Measurements from ENCODE around the gene ECM1.

- TF ChIP-seq EGR1 (IDR thresholded peaks at IDR 0.05): no peak
- no peak for TF ChIP-seq CEBPB (IDR thresholded peaks at IDR 0.05)
- TF ChIP-seq FOXM1 (IDR thresholded peaks at IDR 0.05; ENCODE audit: borderline replicate concordance, low read depth): no peak
- no peak for TF ChIP-seq TAF1 (IDR thresholded peaks at IDR 0.05; ENCODE audit: low read depth)
- no peak for TF ChIP-seq ZBTB7A (IDR thresholded peaks at IDR 0.05; ENCODE audit: low read depth)
- no peak for TF ChIP-seq RAD21 (IDR thresholded peaks at IDR 0.05; ENCODE audit: low read depth)
Measured at GRCh38 chr1:150477320-150477719, 30.6 kb upstream of the ECM1 start.
